Stimulated activated CD4-positive, alpha-beta T cell treated with anti-CD3 and anti-CD28 coated beads, TNF-alpha, amount 100 ng/mL, for 24 hours (primary cell): ENCODE data around the gene ZCCHC10.
A peak's percentile ranks its signal among the peaks of the same experiment; 100 is the strongest.
"Not testable (repeated sequence)": the region's sequence is repeated elsewhere in the genome, so short reads cannot be mapped to it uniquely, and the experiment has no call there.

ENCODE experiments used
- DNase-seq, 3 experiments: peaks; one replicate each; pipeline ENCODE4 v3.0.0-alpha.2; 2020; ENCODE audit warnings: low read depth in 3 of 3

The ZCCHC10 gene

GRCh38 chr5:132979367-132979940 lies 46.9 kb downstream of the ZCCHC10 start:
- DNase-seq: no peak

GRCh38 chr5:132976852-132977251 lies 49.5 kb downstream of the ZCCHC10 start:
- no peak for DNase-seq

GRCh38 chr5:132972436-132972828 lies 53.9 kb downstream of the ZCCHC10 start:
- DNase-seq: not testable (repeated sequence)

DNA sequence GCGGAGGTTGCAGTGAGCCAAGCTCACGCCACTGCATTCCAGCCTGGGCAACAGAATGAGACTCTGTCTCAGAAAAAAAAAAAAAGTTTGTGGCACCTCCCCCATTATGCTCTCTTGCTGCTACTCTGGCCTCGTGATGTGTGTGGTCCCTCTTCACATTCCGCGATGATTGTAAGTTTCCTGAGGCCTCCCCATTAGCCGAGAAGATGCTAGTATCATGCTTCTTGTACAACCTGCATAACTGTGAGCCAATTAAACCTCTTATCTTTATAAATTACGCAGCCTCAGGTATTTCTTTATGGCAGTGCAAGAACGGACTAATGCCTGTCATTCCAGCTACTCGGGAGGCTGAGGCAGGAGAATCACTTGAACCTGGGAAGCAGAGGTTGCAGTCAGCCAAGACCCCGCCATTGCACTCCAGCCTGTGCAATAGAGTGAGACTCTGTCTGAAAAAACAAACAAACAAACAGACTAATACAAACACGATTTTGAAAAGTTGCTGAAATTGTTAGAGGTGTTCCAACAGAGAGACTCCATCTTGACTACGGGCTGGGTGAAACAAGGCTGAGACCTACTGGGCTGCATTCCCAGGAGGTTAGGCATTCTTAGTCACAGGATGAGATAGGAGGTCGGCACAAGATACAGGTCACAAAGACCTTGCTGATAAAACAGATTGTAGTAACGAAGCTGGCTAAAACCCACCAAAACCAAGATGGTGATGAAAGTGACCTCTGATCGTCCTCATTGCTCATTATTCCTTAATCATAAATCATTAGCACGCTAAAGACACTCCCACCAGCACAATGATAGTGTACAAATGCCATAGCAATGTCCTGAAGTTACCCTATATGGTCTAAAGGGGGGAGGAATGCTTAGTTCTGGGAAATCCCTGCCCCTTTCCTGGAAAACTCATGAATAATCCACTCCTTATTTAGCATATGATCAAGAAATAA lies 54.6 kb downstream of the ZCCHC10 start:
- DNase-seq: no peak

GRCh38 chr5:132965120-132965519 lies 61.2 kb downstream of the ZCCHC10 start:
- DNase-seq: no peak

- DNase-seq: peak; percentile 64 to 88 (median 66)
These were observed 62.9 kb downstream of the ZCCHC10 start, which contains the start of gene AFF4 for GRCh38 chr5:132963171-132964104. Gene AFF4 (minus strand): TSS chr5:132963634. CDS start chr5:132937189, 26,445 bp downstream.

DNA sequence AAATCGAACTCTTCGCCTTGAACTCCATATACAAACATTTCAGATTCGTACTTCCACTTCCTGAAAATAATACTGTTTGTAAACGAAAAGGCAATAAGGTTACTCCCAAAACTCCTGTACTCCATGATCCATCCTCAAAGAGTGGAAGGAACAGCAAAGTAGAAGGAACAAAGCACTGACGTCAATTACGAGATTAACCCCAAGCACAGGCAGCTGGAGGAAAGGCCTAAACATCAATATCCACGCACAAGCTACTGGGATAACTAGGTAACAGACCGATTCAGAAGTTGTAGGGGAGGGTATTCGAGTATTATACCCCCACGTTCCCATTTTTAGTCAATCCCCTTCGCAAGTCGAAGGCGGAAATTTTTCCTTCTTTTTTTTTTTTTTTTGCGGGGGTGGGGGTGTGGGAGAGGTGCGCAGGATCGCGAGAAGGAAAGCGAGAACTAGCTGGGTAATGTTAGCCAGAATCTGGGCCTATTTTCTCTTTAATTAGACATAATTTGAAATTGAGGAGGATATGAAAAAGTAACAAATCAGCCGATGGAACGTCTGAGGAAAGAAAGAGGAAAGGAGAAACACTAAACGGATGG lies 63.8 kb downstream of the ZCCHC10 start:
- no peak for DNase-seq

DNA sequence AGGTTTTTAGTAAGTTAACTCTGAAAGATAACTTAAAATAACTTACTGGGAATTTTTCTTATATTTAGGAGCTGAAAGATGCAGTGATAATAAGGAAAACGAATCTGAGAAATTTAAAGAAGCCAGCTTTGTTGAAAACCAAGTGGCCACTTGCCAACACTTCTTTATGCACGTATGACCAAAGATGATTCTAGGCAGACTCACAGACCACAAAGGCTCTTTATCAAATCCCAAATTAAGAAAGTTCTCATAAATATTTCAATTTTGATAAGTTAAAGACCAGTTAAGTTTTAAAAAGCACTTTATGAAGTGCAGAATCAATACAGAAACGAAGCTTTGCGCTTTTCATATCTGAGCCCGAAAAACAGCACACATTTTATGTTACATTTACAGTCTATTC lies 64.5 kb downstream of the ZCCHC10 start:
- no peak for DNase-seq

GRCh38 chr5:132961123-132961815 lies 65.1 kb downstream of the ZCCHC10 start:
- not testable (repeated sequence) for DNase-seq

- DNase-seq: not testable (repeated sequence)
These were observed 70.1 kb downstream of the ZCCHC10 start for GRCh38 chr5:132956166-132956799.

DNA sequence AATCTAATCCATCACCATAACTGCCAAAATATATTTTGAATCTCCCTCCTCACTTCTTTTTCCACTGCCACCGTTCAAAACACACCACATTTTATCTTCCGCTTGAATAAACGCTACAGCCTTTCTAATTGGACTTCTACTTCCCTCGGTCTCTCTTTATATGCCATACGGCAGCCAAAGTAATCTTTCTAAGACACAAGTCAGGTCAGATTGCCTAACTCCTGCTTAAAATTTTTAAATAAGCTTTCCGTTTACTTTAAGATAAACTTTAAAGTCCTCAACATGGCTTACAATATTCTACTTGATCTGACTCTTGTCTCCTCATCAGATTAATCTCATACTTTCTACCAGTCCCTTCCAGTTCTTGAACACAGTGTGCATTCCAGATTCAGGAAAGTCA lies 72.6 kb downstream of the ZCCHC10 start:
- no peak for DNase-seq

GRCh38 chr5:132952829-132953228 lies 73.5 kb downstream of the ZCCHC10 start:
- no peak for DNase-seq

DNA sequence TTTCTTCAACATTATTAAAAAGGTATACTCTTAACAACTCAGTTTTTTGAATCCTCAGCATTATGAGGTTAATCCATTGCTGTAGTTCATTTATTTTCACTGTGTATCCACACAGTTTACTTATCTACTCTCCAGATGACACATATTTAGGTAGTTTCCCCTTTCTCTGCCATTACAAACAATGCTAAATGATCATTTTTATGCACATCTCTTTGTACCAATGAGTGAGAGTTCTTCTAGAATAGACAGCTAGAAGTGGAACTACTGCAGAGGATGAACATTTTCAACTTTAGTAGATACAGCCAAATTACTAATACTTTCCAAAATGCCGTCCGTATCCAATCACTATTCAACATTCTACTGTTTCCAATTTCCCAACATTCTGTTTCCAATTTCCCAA lies 74.5 kb downstream of the ZCCHC10 start:
- DNase-seq: no peak

- DNase-seq: no peak
These were observed 77.2 kb downstream of the ZCCHC10 start for GRCh38 chr5:132949136-132949535.

GRCh38 chr5:132947671-132948070 lies 78.7 kb downstream of the ZCCHC10 start:
- no peak for DNase-seq
